IPS-18c (cell line): ENCODE measurements around the gene ATXN1.
A peak's percentile ranks its signal among the peaks of the same experiment; 100 is the strongest.

Experiments
- H3K4me3 ChIP-seq: 2 replicates; pipeline ENCODE4 v1.7.0; 2013; ENCODE audit warnings: low read depth, mild to moderate bottlenecking, low read length, moderate library complexity; ENCODE audit not compliant: insufficient read depth
- H3K9me3 ChIP-seq: one replicate; pipeline ENCODE4 v1.6.1; 2013; ENCODE audit warnings: mild to moderate bottlenecking, low read length, moderate library complexity; ENCODE audit not compliant: control insufficient read depth, insufficient read depth

The ATXN1 gene

GRCh38 chr6:16700202-16700915, 60.9 kb downstream of the ATXN1 start:
- Histone ChIP-seq H3K4me3 (peak overlapping the region; percentile 15; the same call in 1 of the 2 replicates), H3K9me3 (peaks cover 3% of the 10 kb centered on the region)

GRCh38 chr6:16698997-16699868, 62.0 kb downstream of the ATXN1 start:
- Histone ChIP-seq H3K4me3 (no peak overlapping the region), H3K9me3 (peaks cover 3% of the 10 kb centered on the region)

DNA sequence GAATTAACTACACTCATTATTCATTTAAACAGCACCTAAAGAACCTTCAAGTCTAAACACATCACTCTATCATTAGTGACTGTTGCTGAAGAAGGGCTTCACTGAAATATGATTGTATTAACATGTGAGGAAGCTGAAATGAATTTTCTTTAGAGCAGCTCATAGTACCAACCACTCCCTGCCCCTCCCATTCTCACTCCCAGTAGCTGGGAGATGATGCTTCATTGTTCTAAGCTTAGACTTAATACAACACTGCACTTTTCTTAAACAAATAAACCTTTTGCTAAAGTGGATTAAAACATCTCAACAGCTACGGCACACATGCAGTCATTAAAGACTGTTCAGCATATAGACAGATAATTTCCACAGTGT, 63.1 kb downstream of the ATXN1 start:
- Histone ChIP-seq H3K9me3 (peaks cover 3% of the 10 kb centered on the region), H3K4me3 (no peak overlapping the region)

DNA sequence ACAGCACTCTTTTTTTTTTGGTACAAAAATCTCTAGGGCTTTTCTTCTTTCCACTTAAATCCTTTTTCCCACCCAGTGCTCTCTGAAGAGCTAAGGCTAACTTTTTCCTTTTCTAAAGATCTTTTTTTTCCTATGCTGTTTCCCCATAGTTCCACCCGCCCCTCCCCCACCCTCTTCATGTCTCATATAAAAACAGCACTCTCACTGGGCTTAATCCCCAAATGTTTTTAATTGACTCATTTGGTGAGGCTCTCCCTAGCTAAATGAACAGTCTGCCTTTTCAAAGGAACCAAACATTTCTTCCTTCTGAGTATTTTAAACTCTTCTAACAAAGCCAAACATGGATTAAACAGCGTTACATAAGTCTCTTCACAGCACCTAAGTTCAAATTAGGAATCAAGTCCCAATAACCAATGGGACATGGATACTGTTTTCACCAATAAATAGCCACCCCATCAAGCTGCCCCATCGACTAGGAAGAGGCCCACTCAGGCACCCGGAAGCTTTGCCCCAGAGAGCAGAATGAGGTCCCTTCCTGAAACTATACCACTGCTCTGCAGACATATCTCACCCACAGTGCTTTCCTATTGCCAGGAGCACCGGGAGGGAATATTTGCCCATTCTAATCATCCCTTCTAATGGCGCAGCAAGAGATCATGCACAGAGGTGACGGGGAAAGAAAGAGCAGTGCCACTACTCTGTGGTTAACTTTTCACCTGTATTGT, 63.7 kb downstream of the ATXN1 start:
- H3K9me3 ChIP-seq, result peaks cover 3% of the 10 kb centered on the region
- H3K4me3 ChIP-seq, result no peak overlapping the region

- H3K4me3 ChIP-seq, result no peak overlapping the region
- H3K9me3 ChIP-seq, result peaks cover 3% of the 10 kb centered on the region
These were observed 64.8 kb downstream of the ATXN1 start for GRCh38 chr6:16696496-16696895.

- H3K4me3 ChIP-seq, result no peak overlapping the region
- no peaks in the 10 kb centered on the region for H3K9me3 ChIP-seq
These were observed 66.3 kb downstream of the ATXN1 start for GRCh38 chr6:16694781-16695578.

GRCh38 chr6:16691324-16691723, 69.9 kb downstream of the ATXN1 start:
- Histone ChIP-seq H3K4me3 (no peak overlapping the region), H3K9me3 (no peaks in the 10 kb centered on the region)

- no peaks in the 10 kb centered on the region for H3K9me3 ChIP-seq
- no peak overlapping the region for H3K4me3 ChIP-seq
These were observed 70.6 kb downstream of the ATXN1 start for GRCh38 chr6:16690608-16691142.

DNA sequence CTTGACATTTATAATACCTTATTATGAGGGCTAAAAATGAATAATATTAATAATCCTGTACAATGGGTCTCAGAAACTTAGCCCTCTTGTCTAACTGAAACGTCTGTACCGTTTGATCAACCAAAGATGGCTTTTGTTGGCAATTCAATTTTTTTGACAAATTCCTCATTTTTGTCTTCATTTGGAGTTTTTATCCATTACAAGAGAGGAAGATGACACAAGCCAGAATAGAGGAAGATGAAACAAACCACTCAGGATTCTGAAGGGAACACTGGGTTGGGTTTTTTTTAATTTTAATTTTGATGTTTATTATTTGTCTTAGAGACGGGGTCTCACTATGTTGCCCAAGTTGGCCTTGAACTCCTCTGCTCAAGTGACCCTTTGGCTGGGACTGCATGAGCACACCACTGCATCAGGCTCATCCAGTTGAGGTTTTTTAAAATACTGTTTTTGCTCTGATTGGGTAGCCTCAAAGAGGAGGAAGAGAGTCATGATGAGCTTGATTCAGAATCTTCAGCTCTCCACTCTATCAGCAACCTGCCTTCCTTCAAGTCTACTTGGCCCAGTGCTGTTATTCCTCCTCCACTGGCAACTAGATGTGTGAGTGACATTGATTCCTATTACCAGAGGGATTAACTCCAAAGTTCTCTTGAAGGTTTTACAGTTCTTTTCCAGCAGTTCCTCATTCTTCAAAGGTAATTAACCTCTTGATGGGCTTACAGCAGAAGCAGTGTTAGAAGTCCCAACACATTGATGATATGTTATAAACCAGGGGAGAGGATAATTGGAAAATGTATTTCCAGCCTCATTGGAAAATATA, 71.3 kb downstream of the ATXN1 start:
- H3K9me3 ChIP-seq, result no peaks in the 10 kb centered on the region

DNA sequence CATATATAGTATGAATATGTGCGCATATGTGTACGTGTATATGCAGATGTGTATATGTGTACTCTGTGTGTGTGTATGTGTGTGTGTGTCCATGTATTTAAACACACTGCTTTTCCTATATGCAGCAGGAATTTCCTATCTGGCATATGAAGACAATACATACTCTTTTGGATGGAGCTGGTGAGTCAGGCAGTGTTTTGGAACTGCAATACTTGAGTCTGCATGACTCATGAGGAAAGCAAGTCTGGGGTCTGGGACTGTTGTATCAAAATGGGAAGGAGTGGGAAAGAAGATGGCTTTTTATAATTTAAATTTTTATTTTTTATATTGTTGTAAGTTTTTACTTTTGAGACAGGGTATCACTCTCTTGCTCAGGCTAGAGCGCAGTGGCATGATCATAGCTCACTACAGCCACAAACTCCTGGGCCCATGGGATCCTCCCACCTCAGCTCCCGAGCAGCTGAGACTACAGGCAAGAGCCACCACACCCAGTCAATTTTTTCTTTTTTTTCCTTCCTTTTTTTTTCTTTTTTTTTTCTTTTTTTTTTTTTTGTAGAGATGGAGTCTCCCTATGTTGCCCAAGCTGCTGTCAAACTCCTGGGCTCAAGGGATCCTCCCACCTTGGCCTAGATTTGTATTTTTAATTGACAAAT, 72.2 kb downstream of the ATXN1 start:
- no peaks in the 10 kb centered on the region for H3K9me3 ChIP-seq
- no peak overlapping the region for H3K4me3 ChIP-seq

More for the DNA sequence above, 71.3 kb downstream of the ATXN1 start:
- H3K4me3 ChIP-seq, result no peak overlapping the region

GRCh38 chr6:16688436-16688835, 72.8 kb downstream of the ATXN1 start:
- no peak overlapping the region for H3K4me3 ChIP-seq
- H3K9me3 ChIP-seq, result no peaks in the 10 kb centered on the region

GRCh38 chr6:16687045-16687444, 74.2 kb downstream of the ATXN1 start:
- H3K9me3 ChIP-seq, result no peaks in the 10 kb centered on the region
- no peak overlapping the region for H3K4me3 ChIP-seq

DNA sequence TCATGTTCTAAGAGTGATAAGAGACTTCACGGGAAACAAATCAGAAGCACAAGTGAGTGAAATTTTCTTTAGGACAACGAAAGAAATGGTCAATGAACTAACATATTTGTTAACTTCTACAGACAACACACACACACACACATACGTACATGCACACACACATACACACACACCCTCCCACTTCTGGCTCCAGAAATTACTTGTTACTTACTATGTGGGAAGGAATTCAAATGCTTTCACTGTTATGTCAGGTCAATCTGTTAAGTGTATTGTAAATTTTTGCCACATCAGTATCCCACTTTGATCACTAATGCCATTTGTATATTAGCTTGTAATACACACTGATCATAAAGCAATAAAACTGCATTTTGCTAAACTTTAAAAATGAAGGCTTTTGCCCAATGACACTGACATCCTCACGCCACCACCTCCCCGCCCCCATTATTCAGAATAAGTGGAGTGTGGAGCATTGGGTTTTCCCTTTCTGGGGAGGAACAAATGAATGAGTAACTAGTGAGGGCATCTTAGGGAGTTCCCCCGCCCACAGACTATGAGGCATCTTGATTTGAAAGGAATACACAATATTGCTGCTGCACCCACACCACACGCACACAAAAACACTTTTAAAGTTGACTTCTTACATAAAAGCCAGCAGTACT, 76.2 kb downstream of the ATXN1 start:
- no peaks in the 10 kb centered on the region for H3K9me3 ChIP-seq
- no peak overlapping the region for H3K4me3 ChIP-seq

GRCh38 chr6:16684195-16684689, 77.0 kb downstream of the ATXN1 start:
- H3K9me3 ChIP-seq, result no peaks in the 10 kb centered on the region
- H3K4me3 ChIP-seq, result no peak overlapping the region

DNA sequence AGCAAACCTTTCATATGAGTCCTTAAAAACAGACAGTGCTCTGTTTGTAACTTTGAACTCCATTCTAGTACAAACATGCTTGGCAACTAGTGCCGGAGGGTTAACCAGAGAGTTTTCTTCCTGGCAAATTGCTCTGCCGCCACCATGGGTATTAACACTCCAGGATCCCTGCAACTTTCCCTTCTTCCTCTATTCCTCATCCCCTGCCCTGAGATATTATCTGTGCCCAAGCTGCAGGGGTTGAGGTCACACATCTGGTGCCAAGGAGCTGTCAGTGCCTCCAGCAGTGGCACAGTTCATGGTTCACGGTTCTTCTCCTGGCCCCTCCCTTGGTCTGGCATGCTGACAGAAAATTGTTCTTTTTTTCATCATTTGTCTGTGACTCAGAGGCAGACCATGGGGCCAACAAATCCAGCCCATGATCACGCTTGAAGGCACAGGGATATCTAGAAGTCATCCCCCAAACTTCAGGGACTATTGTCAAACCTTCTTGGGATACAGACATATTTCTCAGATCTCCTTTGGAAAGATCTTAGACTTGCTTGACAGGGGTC, 77.5 kb downstream of the ATXN1 start:
- Histone ChIP-seq H3K4me3 (no peak overlapping the region), H3K9me3 (no peaks in the 10 kb centered on the region)
